Left forelimb (tissue), 1 donor: Measurements from ENCODE around the gene RIPOR1.
"Not testable (repeated sequence)": the region's sequence is repeated elsewhere in the genome, so short reads cannot be mapped to it uniquely, and the experiment has no call there.

Experiments
- DNase-seq: peaks from one replicate; pipeline ENCODE4 v3.0.0-alpha.2; 2018; ENCODE audit warnings: low spot score

Gene RIPOR1

DNA sequence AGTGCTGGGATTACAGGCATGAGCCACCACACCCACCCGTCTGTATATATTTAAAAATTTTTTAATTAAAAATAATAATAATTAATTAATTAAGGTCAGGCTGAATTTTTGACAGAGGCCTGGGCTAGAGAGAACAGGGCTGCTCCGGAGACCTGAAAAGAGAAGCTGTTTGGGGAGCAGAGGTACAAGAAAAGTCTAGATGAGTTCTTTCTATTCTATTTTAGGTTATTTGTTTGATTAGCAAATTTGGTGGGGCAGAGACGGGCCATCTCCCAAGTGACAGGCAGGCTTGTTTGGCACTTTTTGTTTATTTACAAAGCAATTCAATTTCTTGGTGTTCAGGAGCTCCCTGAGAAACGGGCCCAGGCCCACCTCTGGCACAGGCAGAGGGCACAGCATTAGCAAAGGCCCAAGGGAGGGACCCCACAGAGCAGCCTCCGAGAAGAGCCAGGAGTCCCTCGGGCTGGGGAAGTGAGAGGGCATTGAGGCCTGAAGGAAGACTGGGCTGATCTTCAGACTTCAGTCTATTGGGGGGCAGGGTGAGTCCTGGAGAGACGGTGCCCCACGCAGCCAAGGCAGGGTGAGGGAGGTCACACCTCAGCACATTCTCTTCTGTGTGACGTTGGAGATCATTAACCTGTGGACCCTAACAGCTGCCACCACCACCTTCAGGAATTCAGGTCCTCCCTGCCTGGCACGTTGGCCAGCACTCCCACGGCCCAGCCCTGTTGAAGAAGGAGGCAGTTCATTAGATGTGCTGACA is 10.8 kb upstream of the RIPOR1 start:
- no peak for DNase-seq

DNA sequence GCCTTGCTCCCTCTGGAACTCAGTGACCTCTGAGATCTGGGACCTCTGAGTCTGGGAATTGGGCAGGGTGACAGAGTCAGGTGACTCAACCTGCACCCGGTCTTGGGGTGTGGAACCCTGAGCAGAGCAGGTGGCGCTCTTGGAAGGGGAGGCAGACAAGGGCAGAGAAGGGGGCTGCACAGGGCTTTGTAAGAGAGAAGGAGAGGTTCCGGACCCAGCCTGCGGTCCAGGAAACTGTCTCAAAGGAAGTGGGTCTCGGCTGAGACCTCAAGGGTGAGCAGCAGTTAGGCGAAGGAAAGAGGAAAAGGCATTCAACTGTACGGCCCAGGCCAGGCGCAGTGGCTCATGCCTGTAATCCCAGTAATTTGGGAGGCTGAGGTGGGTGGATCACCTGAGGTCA is 10.0 kb upstream of the RIPOR1 start:
- DNase-seq: no peak

DNA sequence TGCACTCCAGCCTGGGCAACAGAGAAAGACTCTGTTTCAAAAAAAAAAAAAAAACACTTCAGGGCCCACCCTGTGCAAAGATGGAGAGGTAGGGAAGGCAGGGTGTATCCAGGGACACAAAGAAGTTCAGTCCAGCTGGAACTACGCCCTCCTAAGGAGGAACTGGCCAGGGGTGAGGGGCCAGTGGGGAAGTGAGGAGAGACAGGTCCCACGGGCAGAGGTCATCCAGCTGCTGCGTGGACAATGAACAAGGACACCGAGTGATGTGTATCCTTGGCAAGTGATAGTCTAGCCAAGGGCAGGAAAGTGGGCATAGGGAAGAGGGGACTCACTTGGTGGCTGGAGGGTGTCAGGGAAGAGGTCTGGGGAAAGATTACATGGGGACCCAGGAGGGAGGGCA is 9.4 kb upstream of the RIPOR1 start:
- DNase-seq: no peak

DNA sequence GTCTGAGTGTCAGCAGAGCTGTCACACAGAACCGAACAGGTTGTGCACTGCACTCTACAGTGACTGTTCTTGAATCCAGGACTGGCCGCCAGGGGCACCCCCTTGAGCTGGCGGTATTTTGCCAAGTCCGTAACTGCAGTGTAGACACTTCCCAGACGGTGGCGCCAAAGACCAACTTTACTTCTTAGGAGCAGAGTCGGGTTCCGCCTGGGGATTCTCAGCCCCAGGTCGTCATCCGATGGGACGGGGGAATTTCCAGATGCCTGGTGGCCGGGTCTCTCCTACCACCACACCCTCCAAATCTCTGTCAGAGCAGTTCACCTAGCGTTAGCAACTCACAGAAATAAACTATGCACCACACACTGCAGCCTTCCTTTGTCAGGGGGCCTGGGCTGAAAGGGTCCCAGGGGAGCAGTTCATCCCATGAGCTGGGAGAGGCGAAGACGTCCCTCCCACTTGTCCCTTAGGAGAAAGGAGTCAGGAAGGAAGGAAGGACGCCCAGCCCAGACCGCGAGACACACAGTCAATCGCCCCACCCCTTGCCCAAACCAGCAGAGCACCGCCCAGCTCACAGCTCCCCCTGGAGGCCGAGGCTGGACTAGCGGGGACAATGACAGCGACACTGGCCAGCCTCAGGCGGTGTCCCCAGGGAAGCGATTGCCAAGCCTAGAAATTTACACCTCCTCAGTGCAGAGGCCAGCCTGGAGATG is 7.4 kb upstream of the RIPOR1 start:
- DNase-seq: peak; percentile 95

- DNase-seq: no peak
These were observed 3.3 kb upstream of the RIPOR1 start for GRCh38 chr16:67525176-67525860.

GRCh38 chr16:67526149-67526791 is 2.4 kb upstream of the RIPOR1 start:
- no peak for DNase-seq

DNA sequence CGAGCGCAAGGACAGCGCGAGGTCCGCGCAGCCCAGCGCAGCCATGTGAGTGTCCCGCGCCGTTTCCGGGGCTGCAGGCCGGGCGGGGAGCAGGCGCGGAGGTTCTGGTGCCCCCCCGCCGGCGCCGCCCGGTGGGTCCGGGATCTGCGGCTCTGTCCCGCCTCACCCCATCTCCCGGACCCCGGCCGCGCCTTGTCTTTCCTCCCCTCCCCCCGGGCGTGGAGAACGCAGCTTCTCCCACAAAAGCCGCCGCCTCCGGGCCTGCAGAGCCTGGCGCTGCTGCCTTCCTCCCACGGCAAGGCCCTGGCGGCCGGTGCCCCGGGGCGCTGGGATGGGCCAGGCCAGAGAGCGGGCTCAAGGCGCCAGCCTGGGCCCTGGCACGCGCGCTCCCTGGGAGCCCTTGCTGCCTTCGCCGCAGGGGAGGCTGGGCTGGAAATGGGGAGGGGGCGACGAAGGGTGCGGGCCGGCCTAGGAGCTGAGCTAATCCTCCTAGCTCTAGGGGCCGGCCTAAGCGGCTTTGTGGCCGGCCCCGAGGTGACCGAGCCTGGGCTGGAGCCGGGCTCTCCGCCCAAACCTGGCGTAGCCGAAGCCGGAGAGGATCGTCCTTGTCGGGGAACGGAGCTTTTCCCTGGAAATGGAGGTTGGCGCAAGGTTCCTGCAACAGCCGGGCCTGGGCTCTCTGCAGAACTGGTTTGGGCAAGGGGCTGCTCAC is 397 bp downstream of the RIPOR1 start:
- no peak for DNase-seq

GRCh38 chr16:67529582-67530012 is 968 bp downstream of the RIPOR1 start:
- DNase-seq: no peak

- peak; percentile 79 for DNase-seq
These were observed 1.6 kb downstream of the RIPOR1 start for GRCh38 chr16:67530013-67530939.

- no peak for DNase-seq
These were observed 2.6 kb downstream of the RIPOR1 start for GRCh38 chr16:67531247-67531646.

GRCh38 chr16:67533024-67533560 is 4.5 kb downstream of the RIPOR1 start:
- no peak for DNase-seq

DNA sequence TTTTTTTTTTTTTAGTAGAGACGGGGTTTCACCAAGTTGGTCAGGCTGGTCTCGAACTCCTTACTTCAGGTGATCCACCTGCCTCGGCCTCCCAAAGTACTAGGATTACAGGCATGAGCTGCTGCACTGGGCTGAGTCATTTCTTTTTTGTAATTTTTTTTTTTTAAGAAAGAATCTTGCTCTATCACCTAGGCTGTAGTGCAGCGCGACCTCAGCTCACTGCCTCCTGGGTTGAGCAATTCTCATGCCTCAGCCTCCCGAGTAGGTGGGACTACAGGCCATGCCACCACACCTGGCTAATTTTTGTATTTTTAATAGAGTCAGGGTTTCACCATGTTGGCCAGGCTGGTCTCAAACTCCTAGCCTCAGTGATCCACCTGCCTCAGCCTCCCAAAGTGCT is 5.4 kb downstream of the RIPOR1 start:
- DNase-seq: not testable (repeated sequence)

DNA sequence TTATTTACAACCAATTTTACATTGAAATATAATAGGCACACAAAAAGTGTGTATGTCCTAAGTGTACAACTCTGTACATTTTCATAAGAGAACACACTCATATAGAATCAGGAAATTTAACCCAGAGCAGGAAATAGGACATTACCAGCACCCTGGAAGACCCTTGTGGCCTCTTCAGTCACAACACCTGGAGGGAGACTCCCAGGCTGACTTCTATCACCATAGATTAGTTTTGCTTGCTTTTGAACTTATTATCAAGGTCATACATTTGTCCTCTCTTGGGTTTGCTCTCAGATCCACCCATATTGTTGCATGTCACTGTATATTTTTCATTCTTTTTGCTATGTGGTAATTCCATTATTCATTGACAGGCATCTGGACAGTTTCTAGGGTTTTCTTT is 5.8 kb downstream of the RIPOR1 start:
- DNase-seq: no peak

DNA sequence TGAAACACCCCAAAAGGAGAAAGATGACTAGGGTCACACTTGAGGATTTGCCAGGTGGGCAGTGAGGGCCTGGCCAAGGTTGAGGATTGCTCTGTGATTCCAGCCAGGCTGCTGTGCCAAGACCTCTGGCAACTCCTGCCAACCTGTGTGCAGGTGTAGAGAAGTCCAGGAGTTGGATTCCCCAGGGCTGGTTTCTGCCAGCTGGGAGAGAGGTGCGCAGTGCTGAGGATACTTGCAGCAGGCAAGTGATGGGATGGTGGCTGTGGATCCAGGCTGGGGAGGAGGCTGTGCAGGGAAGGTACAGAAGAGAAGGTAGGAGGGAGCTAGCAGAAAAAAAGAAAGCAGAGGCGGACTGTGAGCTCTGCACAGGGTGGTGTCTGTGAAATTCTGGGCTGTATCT is 6.6 kb downstream of the RIPOR1 start:
- DNase-seq: no peak

GRCh38 chr16:67537270-67537635 is 8.6 kb downstream of the RIPOR1 start:
- no peak for DNase-seq

GRCh38 chr16:67537636-67538591 is 9.3 kb downstream of the RIPOR1 start:
- peak; percentile 83 for DNase-seq

GRCh38 chr16:67538666-67539101 is 10.1 kb downstream of the RIPOR1 start:
- no peak for DNase-seq

DNA sequence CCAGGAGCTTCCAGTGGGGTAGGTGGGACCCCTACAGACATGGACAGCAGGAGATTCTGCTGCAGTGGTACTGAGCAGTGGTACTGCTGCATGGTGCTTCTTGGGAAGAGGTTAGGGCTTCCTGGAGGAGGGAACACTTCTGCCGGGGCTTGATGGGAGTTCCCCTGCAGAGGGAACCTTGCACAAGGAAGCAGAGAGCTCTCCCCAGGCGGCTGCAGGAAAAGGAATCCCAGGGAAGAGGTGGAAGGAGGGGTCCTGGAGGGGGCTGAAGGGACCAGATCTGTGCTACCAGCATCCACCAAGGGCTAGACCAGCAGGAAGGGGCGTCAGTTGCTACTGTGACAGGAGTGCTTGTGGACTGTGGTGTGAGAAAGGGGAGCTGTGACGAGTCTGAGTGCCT is 10.6 kb downstream of the RIPOR1 start:
- DNase-seq: no peak
